ENCODE measurements around the gene DHODH.
"Not testable (repeated sequence)": the region's sequence is repeated elsewhere in the genome, so short reads cannot be mapped to it uniquely, and the experiment has no call there.

The DHODH gene
- 7.8 to 10.9 reads per million in 2 donors for total RNA-seq

- peak; percentile 93 to 99 (median 97) for DNase-seq
Measured at GRCh38 chr16:72008424-72009216, at the start of gene DHODH. DHODH (plus strand) TSS chr16:72008744; CDS start chr16:72008765, 21 bp downstream.

DNA sequence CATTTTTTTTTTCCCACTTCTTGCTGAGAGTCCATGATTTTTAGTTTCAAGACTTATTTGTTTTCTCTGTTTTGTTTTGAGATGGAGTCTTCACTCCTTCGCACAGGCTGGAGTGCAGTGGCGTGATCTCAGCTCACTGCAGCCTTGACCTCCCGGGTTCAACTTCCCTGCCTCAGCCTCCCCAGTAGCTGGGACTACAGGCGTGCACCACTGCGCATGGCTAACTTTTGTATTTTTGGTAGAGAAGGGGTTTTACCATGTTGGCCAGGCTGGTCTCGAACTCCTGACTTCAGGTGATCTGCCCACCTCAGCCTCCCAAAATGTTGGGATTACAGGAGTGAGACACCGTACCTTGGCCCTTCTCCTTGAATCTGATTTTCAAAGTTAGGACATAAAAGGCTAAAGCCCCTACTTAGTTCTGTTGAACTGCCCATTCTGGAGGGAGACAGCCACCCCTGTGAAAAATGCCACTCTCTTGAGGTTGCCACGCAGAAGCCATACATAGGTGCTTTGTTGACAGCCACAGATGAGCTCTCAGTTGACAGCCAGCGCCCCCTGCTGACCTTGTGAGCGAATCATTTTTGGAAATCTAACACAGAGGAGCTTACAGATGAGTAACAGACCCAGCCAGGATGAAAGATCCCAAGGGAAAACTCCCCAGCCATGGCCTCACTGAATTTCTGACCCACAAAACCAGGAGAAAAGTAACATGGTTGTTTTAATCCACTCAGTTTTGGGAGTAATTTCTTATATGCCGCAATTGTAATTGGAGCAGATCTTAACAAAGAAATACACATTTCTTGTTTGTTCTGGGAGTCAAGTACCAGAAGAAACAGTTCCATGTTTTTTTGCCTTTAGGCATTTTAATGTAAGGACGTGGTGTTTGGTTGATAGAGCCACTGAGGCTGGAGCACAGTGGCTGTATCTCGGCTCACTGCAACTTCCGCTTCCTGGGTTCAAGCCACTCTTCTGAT is 47.2 kb upstream of the DHODH start:
- DNase-seq: peak; percentile 42 to 80 (median 63)

DNA sequence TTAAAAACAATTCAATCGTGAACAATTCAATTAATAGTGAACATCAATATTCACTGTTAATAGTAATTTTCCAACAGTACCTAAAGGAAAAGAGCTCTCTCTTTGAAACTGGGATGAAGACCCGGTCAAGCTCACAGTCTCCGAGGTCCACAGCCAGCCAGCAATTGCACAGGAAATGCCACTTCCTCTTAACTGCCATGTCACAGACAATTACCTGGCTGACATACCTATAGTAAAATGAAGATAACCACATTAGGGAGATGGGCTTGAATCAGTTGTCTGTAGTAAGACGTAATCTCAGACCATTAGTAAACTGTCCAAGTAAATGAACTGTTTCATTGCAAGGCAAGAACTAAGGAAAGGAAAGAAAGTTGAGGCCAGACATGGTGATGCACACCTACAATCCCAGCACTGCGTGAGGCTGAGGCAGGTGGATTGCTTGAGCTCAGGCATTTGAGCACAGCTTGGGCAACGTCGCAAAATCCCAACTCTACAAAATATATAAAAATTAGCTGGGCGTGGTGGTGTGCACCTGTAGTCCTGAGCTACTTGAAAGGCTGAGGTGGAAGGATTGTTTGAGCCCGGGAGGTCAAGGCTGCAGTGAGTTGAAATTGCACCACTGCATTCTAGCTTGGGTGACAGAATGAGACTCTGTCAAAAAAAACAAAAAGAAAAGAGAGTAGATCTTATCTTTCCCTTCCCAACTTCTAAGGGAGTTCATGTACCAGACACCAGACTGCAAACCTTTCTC is 45.2 kb upstream of the DHODH start:
- DNase-seq: no peak

DNA sequence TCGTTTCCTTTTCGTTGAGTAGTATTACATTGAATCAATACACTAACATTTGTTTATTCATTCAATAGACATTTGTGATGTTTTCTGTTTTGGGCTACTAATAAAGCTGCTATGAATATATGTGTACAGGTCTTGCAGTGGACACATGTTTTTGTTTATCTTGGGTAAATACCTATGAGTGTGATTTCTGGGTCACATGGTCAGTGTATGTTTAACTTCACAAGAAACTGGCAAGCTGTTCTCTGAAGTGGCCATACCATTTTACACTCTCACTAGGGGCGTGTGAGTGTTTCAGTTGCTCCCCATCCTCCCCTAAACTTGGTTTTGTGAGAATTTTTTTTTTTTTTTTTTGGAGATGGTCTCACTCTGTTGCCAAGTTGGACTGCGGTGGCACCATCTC is 43.3 kb upstream of the DHODH start:
- no peak for DNase-seq

DNA sequence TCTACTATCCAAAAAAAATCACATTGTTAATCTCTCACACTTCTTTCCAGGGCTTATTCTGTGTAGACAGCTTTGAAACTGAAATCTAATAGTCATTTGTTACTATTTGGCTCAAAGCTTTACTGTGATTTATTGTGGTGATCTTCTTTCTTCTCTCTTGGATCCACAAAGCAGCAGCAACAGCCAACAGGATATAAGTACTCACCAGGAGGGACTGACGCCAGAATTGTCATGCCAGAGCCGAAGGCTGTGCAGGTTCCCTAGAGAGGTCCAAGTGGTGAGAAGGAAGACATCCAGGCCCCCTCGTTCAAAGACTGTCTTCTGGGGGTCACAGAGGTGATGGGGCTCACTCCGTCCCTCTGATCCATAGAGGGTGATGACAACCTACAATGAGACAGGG is 41.6 kb upstream of the DHODH start:
- no peak for DNase-seq

DNA sequence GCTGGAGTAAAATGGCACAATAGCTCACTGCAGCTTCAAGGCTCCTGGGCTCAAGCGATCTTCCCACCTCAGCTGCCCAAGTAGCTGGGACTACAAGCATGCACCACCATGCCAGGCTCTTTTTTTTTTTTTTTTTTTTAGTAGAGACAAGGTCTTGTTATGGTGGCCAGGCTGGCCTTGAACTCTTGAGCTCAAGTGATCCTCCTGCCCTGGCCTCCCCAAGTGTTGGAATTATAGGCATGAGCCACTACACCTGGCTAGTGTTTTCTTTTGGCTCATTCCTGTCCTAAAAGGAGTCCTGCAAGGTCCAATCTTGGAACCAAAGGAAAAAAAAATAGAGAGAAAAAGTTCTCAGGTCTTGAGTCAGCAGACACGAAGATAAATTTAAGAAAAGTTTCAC is 39.2 kb upstream of the DHODH start:
- no peak for DNase-seq

DNA sequence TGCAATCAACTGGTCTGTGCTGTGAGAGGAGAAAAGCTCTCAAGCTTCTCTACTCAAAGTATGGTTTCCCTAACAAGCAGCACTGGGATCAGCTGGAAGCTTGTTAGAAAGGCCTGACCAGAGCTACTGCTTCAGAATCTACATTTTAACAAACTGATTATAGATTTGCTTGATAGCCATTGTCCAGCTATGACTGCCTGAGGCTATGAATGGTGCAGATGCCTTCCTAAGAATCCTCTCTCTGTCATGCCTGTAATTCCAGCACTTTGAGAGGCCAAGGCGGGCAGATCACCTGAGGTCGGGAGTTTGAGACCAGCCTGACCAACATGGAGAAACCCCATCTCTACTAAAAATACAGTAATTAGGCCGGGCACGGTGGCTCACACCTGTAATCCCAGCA is 37.0 kb upstream of the DHODH start:
- no peak for DNase-seq

- DNase-seq: no peak
Measured at GRCh38 chr16:71972356-71972755, 36.2 kb upstream of the DHODH start.

- DNase-seq: no peak
Measured at GRCh38 chr16:71973001-71973400, 35.5 kb upstream of the DHODH start.

DNA sequence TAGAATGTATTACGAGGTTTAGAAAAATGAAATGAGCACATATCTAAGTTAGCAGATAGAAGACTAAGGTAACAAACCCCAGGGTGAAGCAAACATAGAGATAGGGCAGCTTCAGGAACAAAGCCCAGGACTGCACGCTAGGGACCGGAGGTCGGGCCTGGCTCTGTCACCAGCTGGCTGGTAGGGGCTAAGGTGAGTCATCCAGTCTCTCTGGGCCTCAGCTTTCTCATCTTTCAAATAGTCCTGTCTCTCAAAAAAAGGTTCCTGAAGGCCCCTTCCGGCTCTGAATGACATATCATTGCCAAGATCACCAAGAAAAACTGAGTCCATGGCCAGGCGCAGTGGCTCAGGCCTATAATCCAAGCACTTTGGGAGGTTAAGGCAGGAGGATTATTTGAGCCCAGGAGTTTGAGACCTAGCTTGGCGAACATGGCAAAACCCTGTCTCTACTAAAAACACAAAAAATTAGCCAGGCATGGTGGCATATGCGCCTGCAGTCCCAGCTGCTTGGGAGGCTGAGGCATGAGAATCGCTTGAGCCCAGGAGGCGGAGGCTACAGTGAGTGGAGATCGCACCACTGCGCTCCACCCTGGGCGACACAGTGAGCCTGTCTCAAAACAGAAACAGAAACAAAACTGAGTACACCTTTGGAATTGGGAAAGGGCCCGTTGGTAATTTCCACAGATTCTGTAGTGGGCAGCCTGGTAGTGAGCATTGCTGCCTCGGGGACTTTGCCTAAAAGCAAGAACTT is 34.3 kb upstream of the DHODH start:
- no peak for DNase-seq

- DNase-seq: no peak
Measured at GRCh38 chr16:71985262-71985974, 23.1 kb upstream of the DHODH start.

- DNase-seq: no peak
Measured at GRCh38 chr16:71986131-71986530, 22.4 kb upstream of the DHODH start.

DNA sequence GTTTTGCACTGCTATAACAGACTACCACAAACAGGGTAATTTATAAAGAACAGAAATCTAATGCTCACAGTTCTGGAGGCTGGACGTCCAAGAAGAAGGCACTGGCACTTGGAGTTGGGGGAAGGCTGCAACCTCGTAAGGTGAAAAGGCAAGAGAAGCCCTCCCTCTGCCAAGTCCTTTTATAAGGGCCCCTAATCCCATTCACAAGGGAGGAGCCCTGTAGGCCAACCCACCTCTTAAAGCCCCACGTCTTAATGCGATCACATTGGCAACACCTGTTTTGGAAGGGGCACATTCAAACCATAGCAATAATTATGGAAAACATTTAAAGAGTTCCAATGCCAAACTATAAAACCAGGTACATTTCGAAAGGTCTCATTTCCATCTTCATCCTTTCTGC is 13.5 kb upstream of the DHODH start:
- no peak for DNase-seq

DNA sequence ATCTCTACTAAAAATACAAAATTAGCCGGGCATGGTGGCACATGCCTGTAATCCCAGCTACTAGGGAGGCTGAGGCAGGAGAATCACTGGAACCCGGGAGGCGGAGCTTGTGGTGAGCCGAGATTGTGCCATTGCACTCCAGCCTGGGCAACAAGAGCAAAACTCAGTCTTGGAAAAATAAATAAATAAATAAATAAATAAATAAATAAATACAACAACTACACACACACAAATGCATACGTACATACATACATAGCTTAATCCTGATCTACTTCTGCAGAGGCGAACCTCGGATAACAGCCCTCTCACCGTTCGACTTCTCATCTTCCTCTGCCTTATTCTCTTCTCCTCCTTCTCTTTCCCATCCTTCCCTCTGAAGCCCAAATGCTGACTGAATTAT is 11.0 kb upstream of the DHODH start:
- not testable (repeated sequence) for DNase-seq

DNA sequence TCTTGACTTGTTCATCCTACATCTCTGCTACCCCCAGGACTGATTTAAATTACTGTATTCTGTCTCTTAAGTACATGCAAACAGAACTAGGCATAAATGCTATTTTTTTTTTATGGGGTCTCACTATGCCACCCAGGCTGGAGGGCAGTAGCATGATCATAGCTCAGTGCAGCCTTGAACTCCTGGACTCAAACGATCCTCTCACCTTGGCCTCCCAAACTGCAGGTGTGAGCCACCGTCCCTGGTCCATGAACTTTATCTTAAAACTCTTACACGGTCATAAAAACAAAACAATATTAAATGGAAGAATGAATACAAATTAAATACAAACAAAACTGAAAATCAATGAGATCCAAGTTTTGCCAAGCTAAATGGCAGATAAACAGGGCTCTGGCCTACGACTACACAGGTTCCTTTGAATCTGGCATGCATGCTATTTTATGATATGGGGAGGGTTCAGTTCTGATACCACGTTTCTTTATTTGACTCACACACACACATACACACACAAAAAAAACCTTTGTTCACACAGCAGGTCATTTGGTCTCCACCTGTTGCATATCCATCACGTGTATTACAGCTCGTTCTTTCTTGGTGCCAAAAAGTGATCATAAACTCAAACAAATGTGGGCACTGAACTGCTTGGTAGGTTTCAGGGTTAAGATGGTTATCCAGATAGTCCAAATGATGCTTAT is 7.2 kb upstream of the DHODH start:
- no peak for DNase-seq

DNA sequence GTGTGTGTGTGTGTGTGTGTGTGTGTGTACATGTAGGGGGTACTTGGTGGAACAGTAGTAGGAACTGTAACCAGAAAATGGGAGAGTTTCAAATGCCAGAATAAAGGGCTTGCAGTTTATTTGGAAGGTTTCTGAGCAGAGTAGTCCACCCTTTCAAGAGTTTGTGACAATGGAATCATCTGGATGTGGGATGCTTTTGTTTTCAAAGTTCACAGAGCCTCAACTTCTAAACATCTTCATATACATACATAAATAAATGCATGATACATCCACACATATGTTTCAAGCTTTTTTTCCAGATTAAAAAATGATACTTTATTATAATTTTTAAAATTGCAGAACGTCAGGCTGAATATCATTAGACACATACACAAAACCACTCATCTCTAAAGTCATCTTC is 5.9 kb upstream of the DHODH start:
- no peak for DNase-seq

GRCh38 chr16:72008065-72008423 is 500 bp upstream of the DHODH start:
- not testable (repeated sequence) for DNase-seq

GRCh38 chr16:72009779-72010178 is 1.2 kb downstream of the DHODH start:
- DNase-seq: no peak

- no peak for DNase-seq
Measured at GRCh38 chr16:72012607-72013006, 4.1 kb downstream of the DHODH start.

- peak in 1 of 5 experiments; percentile 36 for DNase-seq
Measured at GRCh38 chr16:72013389-72013788, 4.8 kb downstream of the DHODH start.

Measured in T-helper 2 cell (primary cell).